ENCODE measurements around the gene LTB. TPM values are rescaled to one million over a fixed set of nuclear protein-coding genes. Genes with fewer than 3 reads are reported as not detected.

The LTB gene
- polyA plus RNA-seq, 1 of the 3 experiments (the other 2 are of a cell fraction) = 0.10 TPM

DNA sequence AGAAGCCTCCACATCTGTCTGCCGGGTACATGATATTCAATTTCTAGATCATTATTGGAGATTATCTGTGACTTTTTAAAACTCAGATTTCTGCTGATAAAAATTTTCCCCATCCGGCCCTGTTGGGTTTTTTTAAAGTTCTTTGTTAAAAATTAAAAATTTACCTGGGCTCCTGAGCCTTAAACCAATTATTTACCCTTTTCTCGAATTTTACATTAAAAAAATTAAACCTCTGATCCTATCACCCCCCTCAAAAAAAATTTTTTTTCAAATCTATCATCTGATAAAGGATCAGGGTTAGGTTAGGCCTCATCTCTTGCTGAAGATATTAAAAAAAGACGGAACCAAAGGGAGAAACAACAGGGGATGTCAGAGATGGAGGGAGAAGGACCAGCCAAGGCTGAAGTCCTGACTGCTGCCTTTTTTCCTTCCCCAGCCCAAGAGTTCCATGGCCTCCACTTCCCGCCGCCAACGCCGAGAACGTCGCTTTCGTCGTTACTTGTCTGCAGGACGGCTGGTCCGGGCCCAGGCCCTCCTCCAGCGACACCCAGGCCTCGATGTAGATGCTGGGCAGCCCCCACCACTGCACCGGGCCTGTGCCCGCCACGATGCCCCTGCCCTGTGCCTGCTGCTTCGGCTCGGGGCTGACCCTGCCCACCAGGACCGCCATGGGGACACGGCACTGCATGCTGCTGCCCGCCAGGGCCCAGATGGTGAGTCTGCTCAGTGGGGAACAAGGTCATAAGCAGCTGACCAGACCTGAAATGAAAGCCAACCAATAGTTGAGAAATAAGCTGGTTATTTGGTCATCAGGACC, 34.3 kb downstream of the LTB start:
- H3K36me3 ChIP-seq (replicated peaks in 1 of 2; ENCODE audit: control insufficient read depth in 1 of 2, insufficient read depth in 2 of 2, low read length in 1 of 2) = peaks cover 5 to 23% of the 10 kb centered on the region in 2 experiments
- WGBS (ENCODE audit: low lambda C conversion rate) = 30% methylated on average over 15 of the region's 24 CpGs
- H3K4me2 ChIP-seq = peak overlapping the region; percentile 92
- ChIA-PET CTCF (interaction anchor here (0.6 to 11.9 kb wide), 13 partner anchors 9 to 1432 kb away, joined by 3 to 301 read pairs (median 3); partner anchors contain the start of genes LST1, LTB, NCR3 and TNF), POLR2A (interaction anchor here (0.6 to 2.4 kb wide), 8 partner anchors 42 to 1424 kb away, joined by 3 to 18 read pairs (median 4); partner anchors contain the start of gene DDAH2)
- H3K4me1 ChIP-seq (ENCODE audit: control insufficient read depth in 1 of 2, insufficient read depth in 2 of 2, low read depth in 1 of 2, low read length in 1 of 2) = peaks cover 8 to 11% of the 10 kb centered on the region in 2 experiments; a peak in 3 of 4 replicates
- H3K79me2 ChIP-seq (ENCODE audit: insufficient read depth) = peaks cover 52% of the 10 kb centered on the region
- no peaks in the 10 kb centered on the region for H3K27me3 ChIP-seq (ENCODE audit: insufficient read depth)
- TF ChIP-seq IRF3 (IDR thresholded peaks at IDR 0.05; ENCODE audit: low read depth, low read length) = no peak
- no peak for TF ChIP-seq NRF1 (IDR thresholded peaks at IDR 0.05; ENCODE audit: low read depth, low read length)
- TF ChIP-seq FOXJ3 (CRISPR knock-in tag; IDR thresholded peaks at IDR 0.05) = no peak
- TF ChIP-seq GABPA (IDR thresholded peaks at IDR 0.05; ENCODE audit: low read depth) = no peak; the same call in 1 of the 2 replicates
- TF ChIP-seq ELF1 (IDR thresholded peaks at IDR 0.05) = no peak
- TF ChIP-seq MAX (IDR thresholded peaks at IDR 0.05; ENCODE audit: low read depth) = peak; percentile 63
- TF ChIP-seq, protein P1, sequence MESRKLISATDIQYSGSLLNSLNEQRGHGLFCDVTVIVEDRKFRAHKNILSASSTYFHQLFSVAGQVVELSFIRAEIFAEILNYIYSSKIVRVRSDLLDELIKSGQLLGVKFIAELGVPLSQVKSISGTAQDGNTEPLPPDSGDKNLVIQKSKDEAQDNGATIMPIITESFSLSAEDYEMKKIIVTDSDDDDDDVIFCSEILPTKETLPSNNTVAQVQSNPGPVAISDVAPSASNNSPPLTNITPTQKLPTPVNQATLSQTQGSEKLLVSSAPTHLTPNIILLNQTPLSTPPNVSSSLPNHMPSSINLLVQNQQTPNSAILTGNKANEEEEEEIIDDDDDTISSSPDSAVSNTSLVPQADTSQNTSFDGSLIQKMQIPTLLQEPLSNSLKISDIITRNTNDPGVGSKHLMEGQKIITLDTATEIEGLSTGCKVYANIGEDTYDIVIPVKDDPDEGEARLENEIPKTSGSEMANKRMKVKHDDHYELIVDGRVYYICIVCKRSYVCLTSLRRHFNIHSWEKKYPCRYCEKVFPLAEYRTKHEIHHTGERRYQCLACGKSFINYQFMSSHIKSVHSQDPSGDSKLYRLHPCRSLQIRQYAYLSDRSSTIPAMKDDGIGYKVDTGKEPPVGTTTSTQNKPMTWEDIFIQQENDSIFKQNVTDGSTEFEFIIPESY (IDR thresholded peaks at IDR 0.05; ENCODE audit: borderline replicate concordance, low read depth) = no peak
- TF ChIP-seq, protein P2, sequence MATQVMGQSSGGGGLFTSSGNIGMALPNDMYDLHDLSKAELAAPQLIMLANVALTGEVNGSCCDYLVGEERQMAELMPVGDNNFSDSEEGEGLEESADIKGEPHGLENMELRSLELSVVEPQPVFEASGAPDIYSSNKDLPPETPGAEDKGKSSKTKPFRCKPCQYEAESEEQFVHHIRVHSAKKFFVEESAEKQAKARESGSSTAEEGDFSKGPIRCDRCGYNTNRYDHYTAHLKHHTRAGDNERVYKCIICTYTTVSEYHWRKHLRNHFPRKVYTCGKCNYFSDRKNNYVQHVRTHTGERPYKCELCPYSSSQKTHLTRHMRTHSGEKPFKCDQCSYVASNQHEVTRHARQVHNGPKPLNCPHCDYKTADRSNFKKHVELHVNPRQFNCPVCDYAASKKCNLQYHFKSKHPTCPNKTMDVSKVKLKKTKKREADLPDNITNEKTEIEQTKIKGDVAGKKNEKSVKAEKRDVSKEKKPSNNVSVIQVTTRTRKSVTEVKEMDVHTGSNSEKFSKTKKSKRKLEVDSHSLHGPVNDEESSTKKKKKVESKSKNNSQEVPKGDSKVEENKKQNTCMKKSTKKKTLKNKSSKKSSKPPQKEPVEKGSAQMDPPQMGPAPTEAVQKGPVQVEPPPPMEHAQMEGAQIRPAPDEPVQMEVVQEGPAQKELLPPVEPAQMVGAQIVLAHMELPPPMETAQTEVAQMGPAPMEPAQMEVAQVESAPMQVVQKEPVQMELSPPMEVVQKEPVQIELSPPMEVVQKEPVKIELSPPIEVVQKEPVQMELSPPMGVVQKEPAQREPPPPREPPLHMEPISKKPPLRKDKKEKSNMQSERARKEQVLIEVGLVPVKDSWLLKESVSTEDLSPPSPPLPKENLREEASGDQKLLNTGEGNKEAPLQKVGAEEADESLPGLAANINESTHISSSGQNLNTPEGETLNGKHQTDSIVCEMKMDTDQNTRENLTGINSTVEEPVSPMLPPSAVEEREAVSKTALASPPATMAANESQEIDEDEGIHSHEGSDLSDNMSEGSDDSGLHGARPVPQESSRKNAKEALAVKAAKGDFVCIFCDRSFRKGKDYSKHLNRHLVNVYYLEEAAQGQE (IDR thresholded peaks at IDR 0.05; ENCODE audit: low read depth, low read length) = no peak
- no peak for TF ChIP-seq POLR2AphosphoS5 (IDR thresholded peaks at IDR 0.05; ENCODE audit: low read depth, low read length)
- TF ChIP-seq EZH2phosphoT487 (IDR thresholded peaks at IDR 0.05; ENCODE audit: borderline replicate concordance, low read depth) = no peak
- TF ChIP-seq RAD21 (IDR thresholded peaks at IDR 0.05; ENCODE audit: low read length) = no peak
- TF ChIP-seq FOXM1 (IDR thresholded peaks at IDR 0.05; ENCODE audit: low read depth) = no peak
- peak; percentile 61 for TF ChIP-seq MXI1 (IDR thresholded peaks at IDR 0.05; ENCODE audit: low read depth, low read length)
- TF ChIP-seq, protein P3, sequence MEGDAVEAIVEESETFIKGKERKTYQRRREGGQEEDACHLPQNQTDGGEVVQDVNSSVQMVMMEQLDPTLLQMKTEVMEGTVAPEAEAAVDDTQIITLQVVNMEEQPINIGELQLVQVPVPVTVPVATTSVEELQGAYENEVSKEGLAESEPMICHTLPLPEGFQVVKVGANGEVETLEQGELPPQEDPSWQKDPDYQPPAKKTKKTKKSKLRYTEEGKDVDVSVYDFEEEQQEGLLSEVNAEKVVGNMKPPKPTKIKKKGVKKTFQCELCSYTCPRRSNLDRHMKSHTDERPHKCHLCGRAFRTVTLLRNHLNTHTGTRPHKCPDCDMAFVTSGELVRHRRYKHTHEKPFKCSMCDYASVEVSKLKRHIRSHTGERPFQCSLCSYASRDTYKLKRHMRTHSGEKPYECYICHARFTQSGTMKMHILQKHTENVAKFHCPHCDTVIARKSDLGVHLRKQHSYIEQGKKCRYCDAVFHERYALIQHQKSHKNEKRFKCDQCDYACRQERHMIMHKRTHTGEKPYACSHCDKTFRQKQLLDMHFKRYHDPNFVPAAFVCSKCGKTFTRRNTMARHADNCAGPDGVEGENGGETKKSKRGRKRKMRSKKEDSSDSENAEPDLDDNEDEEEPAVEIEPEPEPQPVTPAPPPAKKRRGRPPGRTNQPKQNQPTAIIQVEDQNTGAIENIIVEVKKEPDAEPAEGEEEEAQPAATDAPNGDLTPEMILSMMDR (IDR thresholded peaks at IDR 0.05) = peak; percentile 19; the same call in 1 of the 2 replicates
- no peak for TF ChIP-seq GATA2 (CRISPR knock-in tag; IDR thresholded peaks at IDR 0.05)
- TF ChIP-seq CHD2 (IDR thresholded peaks at IDR 0.05; ENCODE audit: low read length, partially characterized antibody) = no peak
- TF ChIP-seq PBX3 (IDR thresholded peaks at IDR 0.05) = no peak
- H3K27ac ChIP-seq (ENCODE audit: low read depth in 2 of 2, low read length in 1 of 2) = peak overlapping the region; percentile 74 to 78
- peaks cover 13% of the 10 kb centered on the region for H3F3A ChIP-seq (replicated peaks; ENCODE audit: insufficient read depth)
- H3K9me3 ChIP-seq = no peaks in the 10 kb centered on the region
- H4K20me1 ChIP-seq (ENCODE audit: insufficient read depth) = no peaks in the 10 kb centered on the region
- H3K9ac ChIP-seq = peak overlapping the region; percentile 88
- H2AFZ ChIP-seq (ENCODE audit: low read depth) = peak overlapping the region; percentile 83
- H3K4me3 ChIP-seq (ENCODE audit: low read depth in 2 of 2, low read length in 1 of 2) = peak overlapping the region; percentile 52 to 77
- no peaks in the 10 kb centered on the region for H3K9me2 ChIP-seq
- DNase-seq = peak; percentile 67
